ENCODE data around the gene CD37. TPM values are rescaled to one million over a fixed set of nuclear protein-coding genes. Genes with fewer than 3 reads are reported as not detected.
"Not testable (repeated sequence)": the region's sequence is repeated elsewhere in the genome, so short reads cannot be mapped to it uniquely, and the experiment has no call there.

Gene CD37
- total and polyA plus RNA-seq, 10 of the 15 experiments (the other 5 are each of a cell fraction or from before 2014, with no cell fraction given) = 34.1 to 359 (median 108) TPM

DNA sequence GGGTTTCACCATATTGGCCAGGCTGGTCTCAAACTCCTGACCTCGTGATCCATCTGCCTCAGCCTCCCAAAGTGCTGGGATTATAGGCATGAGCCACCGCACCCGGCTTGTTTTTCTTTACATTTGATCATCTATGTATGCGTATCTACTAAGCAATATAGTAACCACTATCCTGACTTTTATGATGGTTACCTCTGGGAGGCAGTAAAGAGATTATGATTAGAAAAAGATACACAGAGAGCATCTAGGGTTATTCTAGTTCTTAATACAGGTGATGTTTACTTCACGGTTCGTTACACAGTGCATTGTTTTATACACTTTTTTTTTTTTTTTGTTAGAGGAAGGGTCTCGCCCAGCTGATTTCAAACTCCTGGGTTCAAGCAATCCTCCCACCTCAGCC lies 28.5 kb upstream of the CD37 start:
- H3K36me3 ChIP-seq (ENCODE audit: control insufficient read depth in 2 of 2, insufficient read depth in 2 of 2, low read length in 1 of 2); BruUV-seq (replicated peaks); H3K4me3 ChIP-seq; H3K9ac ChIP-seq (ENCODE audit: control insufficient read depth, insufficient read depth, low read length); H2AFZ ChIP-seq (ENCODE audit: control insufficient read depth, low read depth, low read length); in situ Hi-C loops (cut with MboI); FAIRE-seq; DNase-seq (ENCODE audit: low read depth, low spot score); H3K9me3 ChIP-seq (replicated peaks; ENCODE audit: control insufficient read depth, insufficient read depth, low read length); H3K4me1 ChIP-seq (ENCODE audit: control insufficient read depth, insufficient read depth, low read length); H4K20me1 ChIP-seq (ENCODE audit: control insufficient read depth, insufficient read depth); H3K79me2 ChIP-seq (ENCODE audit: control insufficient read depth, insufficient read depth, low read length); H3K27me3 ChIP-seq (replicated peaks in 1 of 2; ENCODE audit: control insufficient read depth in 2 of 2, insufficient read depth in 2 of 2, low read length in 1 of 2); H3K27ac ChIP-seq (ENCODE audit: control insufficient read depth, insufficient read depth); H3K4me2 ChIP-seq (ENCODE audit: control insufficient read depth, insufficient read depth): not testable (repeated sequence)
- intact Hi-C loops (cut with micrococcal nuclease; ENCODE audit: unreplicated experiment) = loop anchor here (1.0 kb wide), 1 partner anchor 137 kb away; no protein-coding TSS in a partner anchor
- ChIA-PET RAD21 (ENCODE audit: unreplicated experiment) (interaction anchor here (0.6 to 3.1 kb wide), 8 partner anchors 20 to 209 kb away, joined by 4 to 9 read pairs (median 4); no protein-coding TSS in a partner anchor), SMC1A (ENCODE audit: uncharacterized antibody, unreplicated experiment) (interaction anchor here (0.7 to 2.3 kb wide), 5 partner anchors 21 to 85 kb away, joined by 3 to 11 read pairs (median 4); no protein-coding TSS in a partner anchor), CTCF (interaction anchor here (0.6 to 2.3 kb wide), 11 partner anchors 15 to 167 kb away, joined by 3 to 8 read pairs (median 4); partner anchors contain the start of gene FLT3LG), POLR2A (interaction anchor here (0.6 to 1.1 kb wide), 3 partner anchors 34 to 83 kb away, joined by 3 read pairs; no protein-coding TSS in a partner anchor)
- 25% methylated on average over 7 of the region's 7 CpGs for WGBS (ENCODE audit: insufficient coverage, insufficient replicate concordance, low lambda C conversion rate, missing lambda C conversion rate)
- ATAC-seq = peak; percentile 76
- TF ChIP-seq RAD21 (IDR thresholded peaks at IDR 0.05; ENCODE audit: insufficient read depth, low read depth, low read length) = peak; percentile 36
- TF ChIP-seq, protein P1, sequence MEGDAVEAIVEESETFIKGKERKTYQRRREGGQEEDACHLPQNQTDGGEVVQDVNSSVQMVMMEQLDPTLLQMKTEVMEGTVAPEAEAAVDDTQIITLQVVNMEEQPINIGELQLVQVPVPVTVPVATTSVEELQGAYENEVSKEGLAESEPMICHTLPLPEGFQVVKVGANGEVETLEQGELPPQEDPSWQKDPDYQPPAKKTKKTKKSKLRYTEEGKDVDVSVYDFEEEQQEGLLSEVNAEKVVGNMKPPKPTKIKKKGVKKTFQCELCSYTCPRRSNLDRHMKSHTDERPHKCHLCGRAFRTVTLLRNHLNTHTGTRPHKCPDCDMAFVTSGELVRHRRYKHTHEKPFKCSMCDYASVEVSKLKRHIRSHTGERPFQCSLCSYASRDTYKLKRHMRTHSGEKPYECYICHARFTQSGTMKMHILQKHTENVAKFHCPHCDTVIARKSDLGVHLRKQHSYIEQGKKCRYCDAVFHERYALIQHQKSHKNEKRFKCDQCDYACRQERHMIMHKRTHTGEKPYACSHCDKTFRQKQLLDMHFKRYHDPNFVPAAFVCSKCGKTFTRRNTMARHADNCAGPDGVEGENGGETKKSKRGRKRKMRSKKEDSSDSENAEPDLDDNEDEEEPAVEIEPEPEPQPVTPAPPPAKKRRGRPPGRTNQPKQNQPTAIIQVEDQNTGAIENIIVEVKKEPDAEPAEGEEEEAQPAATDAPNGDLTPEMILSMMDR (IDR thresholded peaks at IDR 0.05 in 2 of 3, conservative IDR thresholded peaks at IDR 0.05 in 1 of 3; ENCODE audit: control insufficient read depth in 2 of 3, extremely low read depth in 1 of 3, insufficient read depth in 1 of 3, low read depth in 3 of 3, low read length in 3 of 3) = peak in 1 of 3 experiments; percentile 15; a peak in 2 of 6 replicates
- TF ChIP-seq SMC3 (IDR thresholded peaks at IDR 0.05; ENCODE audit: borderline replicate concordance, low read length) = peak; percentile 30; the same call in 1 of the 2 replicates

Measured in GM12878 (cell line).